GM18867 (cell line): Measurements from ENCODE around the gene MYOCOS.

Experiments
- ATAC-seq: cut with Tn5 transposase; IDR thresholded peaks from one replicate; pipeline ENCODE4 v1.9.1; 2021; ENCODE audit warnings: mild to moderate bottlenecking, moderate library complexity; ENCODE audit not compliant: unreplicated experiment

MYOCOS gene

DNA sequence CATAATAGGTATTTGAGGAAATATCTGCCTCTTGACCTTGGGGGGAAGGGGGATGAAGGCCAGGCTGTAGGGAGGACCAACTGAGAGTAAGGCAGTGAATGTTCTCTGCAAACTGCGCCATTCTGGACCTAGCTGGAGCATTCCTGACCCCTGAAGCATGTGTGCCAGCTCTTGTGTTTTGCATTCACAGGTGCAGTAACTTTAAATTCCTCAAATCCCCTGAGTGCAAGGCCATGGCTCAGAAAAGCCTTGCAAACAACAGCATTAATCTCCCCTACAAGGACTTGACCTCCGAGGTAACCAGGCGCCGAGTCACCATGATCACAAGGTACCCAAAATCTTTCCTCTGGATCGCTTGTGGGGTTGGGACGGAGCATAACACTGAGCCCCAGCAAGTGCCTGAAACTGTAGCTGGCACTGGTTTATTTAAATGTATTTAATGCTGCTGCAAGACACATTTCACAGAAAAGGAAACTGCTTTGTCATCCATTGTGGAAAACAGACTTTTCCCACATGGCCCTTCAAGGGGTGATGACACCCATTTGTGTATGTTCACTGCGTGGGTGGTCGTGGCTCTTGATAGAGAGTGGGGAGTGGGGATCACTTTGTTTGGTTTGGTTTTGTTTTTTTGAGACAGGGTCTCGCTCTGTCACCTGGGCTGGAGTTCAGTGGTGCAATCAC, 1.7 kb downstream of the MYOCOS start:
- ATAC-seq, result no peak

DNA sequence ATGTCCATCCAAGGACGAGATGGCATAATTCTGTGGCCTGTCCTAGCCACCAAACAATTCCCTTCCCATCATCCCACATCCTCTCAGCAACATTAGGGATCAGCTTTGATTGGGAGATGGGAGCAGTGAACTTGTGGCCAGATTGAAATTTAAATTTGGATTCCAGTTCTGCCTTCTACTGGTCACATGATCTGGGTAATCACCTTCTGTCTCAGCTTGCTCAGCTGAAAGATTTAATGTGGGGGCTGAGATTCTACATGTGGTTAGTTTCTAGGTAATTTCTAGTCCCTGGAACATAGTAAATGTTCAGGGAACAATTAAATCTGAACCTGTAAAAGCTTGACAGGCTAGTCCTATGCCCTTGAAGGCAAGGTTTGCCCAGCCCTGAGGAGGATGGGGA, 3.2 kb downstream of the MYOCOS start:
- no peak for ATAC-seq

DNA sequence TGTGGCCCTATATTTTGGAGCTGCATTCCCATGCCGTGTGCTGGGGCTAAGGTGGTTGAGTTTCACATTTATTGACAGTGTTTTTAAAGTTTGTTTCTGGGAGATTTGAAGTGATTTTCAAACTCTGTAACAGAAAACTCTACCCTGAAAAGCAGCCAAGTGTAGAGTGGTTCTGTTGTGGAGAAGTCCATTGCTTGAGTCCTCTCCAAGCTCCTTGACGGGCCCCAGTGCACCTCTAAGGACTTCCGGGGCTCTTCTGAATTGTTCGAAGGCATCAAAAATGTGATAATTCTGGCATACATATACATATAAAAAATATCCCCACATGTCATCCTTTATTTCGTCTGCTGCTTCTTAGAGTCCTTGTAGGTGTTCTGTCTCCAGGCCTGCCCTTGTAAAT, 5.0 kb downstream of the MYOCOS start:
- ATAC-seq, result no peak

DNA sequence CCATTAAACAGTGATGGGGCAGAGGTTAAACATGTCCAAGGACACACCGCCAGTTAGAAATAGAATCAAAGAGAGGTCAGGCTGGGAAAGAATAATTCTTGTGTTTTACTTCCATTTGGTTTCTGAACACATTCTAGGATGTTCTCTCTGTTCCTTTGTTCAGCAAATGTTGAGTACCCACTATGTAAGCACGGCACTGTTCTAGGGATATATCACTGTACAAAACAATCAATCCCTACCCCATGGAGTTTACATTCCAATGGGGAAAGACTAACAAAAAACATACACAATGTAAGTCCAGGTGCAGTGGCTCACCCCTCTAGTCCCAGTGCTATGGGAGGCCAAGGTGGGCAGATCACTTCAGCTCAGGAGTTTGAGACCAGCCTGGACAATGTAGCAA, 6.2 kb downstream of the MYOCOS start:
- ATAC-seq, result no peak

DNA sequence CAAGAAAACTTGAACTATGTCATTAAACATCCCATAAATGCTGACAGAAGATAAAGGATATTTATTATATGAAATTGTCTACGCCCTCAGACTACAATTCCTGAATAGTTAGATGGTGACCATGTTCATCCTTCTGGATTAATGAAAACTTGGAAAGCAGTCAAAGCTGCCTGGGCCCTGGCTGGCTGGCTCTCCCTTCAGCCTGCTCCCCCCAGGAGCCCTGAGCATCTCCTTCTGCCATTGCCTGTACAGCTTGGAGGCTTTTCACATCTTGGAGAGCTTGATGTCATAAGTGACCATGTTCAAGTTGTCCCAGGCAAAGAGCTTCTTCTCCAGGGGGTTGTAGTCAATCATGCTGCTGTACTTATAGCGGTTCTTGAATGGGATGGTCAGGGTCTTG, 13.6 kb downstream of the MYOCOS start:
- no peak for ATAC-seq

DNA sequence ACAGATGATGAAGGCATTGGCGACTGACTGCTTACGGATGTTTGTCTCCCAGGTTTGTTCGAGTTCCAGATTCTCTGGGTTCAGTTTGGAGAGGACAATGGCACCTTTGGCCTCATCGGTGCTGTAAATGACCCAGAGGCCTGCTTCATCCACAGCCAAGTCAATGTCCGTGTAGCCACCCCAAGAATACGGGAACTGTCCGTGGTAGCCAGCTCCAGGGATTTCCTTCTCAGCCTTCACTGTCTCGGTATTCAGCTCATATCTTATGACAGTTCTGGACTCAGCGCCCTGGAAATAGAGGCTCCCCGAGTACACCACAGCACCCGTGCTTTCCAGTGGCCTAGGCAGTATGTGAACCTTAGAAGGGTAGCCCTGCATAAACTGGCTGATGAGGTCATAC, 14.1 kb downstream of the MYOCOS start:
- ATAC-seq, result no peak

DNA sequence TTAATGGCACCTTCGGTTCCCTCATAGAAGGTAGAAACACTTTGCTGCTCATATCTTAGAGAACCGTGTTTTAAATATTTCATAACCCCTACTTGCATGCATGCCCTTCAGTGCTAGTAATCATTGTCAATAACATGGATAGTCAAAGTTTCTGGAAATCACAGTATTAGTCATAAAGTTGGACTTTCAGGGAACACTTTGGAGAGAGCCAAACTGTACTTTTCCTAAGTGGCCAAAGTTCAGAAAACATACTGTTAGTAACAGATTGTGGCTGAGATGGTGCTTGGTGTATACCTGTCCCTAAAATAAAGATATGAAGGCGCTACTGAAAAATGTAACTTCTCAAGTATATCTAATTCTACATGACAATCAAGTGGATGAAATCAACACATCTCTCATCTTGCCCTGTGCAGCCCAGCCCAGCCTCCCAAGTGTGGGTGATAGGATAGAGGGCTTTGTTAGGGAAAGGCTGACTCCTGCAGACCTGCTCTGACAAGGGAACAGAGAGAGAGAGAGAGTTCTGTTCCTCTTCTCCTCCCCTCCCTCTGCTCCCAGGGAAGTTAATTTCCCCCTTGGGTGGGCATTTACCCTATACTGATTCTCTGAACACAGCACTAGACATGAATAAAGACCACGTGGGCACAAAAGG, 16.0 kb downstream of the MYOCOS start:
- no peak for ATAC-seq

DNA sequence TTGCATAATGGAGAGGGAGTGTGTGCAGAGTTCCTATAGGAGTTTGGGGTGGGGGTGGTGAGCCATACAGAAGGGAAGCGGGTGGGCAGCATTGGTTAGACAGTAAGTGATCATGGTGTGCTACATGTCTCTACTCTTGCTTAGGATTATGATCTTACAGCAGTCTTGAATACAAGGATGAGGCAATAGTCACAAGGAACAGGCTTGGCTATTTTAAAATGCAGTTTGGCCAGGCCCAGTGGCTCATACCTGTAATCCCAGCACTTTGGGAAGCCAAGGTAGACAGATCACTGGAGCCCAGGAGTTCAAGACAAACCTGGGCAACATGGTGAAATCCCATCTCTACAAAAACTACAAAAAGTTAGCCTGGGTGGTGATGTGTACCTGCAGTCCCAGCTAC, 18.2 kb downstream of the MYOCOS start:
- no peak for ATAC-seq

DNA sequence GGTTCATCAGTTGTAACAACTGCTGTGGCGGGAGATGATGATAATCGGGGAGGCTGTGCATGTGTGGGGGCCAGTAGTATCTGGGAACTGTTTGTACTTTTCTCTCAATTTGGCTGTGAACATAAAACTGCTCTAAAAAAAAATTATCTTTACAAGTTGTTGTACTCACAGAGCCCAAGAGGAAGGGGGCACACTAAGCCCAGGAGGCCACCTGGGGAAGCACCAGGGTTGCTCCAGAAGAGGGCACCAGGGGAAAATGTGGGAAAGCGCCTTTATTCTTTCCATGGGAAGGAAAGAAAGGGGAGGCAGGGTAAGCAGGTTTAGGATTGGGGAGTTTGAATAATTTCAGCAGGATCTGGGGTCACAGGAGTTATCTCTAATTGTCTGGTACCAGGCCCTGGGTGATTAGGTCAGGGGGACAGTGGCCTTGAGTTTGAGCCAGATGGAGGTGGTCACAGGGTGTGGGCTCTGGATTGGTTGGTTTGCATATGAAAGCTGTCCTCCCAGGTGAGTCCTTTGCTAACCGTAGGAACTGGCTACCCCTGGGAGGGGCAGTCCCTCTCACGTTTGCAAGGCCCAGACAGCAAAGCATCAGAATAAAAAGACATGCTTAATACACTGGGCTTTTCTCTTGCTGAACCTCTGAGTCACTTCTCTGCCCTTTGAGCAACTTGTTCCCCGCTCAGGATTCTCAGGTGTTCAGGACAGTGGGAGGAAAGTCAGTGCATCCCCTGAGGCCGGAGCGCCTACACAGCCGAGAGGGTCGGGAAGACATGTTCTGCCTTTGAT, 19.2 kb downstream of the MYOCOS start:
- ATAC-seq, result no peak

DNA sequence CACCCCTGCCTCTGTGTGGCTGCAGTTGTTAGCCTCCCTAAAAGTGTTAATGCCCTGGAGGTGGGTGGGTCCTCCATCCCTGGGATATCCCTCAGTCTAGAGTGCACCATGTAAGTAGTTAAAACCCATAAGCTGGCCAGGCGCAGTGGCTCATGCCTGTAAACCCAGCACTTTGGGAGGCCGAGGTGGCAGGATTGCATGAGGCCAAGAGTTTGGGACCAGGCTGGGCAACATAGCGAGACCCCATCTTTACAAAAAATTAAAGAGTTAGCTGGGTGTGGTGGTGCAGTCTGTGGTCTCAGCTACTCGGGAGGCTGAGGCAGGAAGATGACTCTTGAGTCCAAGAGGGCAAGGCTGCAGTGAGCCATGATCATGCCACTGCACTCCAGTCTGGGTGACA, 20.2 kb downstream of the MYOCOS start:
- ATAC-seq, result no peak

DNA sequence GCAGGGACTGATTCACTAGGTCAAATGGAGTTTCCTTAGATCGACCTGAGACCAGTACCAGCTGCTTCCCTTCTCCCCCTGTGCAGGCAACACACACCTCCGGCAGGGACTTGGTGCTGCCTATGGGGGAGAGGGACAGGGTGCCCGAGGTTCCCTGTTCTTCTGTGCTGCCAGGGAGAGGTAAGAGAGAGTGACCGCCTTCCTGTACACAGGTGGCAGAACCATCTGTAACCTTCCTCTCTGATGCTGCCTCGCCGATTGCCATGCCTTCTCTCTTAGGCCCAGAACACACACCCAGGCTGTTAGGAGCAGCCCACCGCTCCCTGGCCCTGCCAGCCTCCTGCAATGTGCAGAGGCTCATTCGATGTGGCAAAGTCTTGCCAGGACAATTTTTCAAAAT, 21.1 kb downstream of the MYOCOS start:
- ATAC-seq, result no peak

DNA sequence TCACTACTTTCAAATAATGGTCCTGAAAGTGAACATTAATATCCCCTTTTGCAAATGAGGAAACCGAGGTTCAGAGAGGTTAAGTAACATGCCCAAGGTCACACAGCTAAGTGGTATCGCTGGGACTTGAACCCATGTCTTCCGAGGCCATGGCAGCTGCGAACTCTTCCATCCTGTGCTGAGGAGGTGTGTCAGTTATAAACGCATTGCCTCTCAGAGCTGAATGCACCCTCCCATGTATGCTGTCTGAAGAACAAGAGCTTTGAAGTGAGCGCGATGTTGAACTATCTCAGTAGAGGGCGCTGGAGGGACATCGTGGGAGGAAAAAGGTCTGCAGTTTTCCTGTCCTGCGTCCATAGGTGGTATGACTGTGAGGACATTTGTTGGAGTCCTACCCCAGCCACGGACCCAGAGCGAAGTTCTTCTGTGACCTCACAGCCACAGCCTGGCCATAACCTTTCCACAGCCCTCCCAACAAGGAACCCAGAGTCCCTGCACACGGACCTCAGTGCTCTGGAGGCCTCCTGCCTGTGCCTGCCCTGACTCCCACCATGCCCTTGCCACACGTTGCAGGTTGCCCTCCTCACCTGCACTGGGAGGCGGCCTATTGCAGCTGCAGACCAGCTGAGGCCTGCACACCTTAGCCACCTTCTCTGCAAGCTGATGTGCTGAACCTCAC, 22.9 kb downstream of the MYOCOS start:
- ATAC-seq, result peak; percentile 79

DNA sequence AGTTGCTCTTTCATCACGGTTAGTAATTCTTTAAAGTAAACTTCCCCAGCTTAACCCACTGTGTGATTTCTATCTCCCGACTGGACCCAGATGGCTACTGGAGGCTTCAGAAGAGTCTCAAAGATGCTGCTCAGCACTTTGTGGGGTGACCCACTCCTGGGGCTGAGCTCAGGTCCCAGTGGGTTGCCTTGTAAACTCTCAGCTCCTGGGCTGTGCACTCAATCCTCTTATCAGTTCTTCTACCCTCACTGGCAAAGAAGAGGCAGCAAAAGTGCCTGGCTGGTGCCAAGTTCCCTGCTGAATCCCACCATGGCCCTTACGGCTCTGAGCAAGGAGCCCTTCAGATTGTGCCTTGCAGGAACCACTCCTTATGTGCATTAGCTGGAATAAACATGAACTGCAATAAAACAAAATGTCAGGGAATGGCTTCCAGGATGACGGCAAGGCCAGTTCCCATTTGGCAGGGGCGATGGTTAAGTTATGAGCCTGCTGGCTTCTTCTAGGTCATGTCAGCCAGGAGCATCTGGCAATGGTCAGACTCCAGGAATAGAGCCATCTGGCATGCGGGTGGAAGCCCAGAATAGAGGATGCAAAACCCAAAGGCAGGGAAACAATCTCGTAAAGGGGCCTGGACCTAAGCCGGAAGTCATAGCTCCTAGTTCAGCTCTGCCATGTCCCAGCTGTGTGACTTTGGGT, 23.7 kb downstream of the MYOCOS start:
- ATAC-seq, result no peak

DNA sequence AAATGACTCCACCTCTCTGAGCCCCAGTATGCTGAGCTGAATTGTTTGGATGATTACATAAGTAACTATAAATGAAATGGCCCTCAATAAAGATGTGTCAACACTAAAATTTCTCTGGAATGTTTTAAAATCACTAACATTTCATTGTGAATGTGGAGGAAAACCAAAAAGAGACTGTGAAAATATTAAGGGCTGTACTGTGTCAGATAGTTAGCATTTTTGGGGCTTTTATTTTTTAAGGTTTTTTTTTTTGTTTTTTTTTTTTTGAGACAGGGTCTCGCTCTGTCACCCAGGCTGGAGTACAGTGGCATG, 24.2 kb downstream of the MYOCOS start:
- no peak for ATAC-seq

DNA sequence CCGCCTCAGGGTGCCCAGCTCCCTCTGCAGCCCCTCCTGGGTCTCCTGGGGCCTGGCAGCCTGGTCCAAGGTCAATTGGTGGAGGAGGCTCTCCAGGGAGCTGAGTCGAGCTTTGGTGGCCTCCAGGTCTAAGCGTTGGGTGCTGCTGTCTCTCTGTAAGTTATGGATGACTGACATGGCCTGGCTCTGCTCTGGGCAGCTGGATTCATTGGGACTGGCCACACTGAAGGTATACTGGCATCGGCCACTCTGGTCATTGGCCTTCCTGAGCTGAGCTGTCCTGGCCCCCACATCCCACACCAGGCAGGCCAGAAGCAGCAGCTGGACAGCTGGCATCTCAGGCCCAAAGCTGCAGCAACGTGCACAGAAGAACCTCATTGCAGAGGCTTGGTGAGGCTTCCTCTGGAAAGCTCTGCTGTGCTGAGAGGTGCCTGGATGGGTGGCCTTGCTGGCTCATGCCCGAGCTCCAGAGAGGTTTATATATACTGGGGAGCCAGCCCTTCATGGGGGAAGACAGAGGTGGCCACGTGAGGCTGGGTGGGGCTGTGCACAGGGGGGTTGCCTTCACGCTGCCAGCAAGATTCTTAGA, 30.3 kb downstream of the MYOCOS start, which contains the start of gene MYOC:
Gene MYOC, minus strand, starts transcription at position 455 of the 589 bp plus-strand sequence. Its CDS starts 77 bp downstream, at position 378.
- no peak for ATAC-seq

DNA sequence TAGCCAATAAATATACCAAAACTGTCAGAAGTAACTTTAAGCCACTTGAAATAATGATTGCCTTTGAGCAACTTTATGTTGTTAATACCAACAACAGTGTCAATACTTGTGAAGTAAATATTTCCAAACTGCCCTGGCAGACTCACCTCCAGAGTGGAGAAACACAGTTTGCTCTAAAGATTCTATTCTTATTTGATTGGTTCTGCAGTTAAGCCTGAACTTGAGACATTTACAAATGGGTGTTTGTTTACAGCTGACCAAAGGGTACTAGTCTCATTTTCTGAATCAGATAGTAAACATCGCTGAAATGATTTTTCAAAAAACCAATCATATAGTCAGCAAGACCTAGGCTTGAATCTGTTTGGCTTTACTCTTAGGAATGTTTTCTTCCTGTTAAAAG, 31.8 kb downstream of the MYOCOS start:
- no peak for ATAC-seq

DNA sequence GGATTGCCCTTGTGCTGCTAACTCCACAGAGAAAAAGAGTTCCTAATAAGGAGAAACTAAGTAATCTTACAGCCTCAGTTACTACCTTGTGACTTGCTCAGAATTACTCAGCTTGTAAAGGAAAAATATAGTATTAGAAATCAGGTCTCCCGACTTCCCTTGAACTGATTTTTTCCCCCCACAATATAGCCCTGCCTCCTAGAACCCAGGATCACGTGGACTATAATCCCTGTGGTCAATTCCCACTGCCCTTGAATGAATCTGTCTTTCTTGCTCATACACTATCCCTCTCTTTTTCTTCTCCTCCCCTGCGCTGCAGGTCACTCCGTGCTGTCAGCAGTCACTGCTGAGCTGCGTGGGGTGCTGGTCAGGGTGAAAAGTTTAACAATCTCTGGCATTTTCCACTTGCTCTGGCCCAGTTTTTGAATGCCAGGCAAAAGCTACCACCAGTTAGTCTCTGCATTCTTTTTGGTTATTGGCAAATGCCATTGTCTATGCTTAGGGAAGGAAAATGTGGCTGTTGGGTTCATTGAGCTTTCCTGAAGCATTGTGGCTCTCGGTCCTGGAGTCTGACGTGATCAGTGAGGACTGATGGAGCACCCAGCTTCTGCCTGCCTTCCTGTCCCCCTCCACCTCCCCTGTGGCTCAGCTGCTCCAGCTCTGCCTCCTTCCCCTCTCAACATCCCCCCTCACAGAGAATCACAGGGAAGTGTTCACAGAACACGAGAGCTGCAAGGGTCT, 32.3 kb downstream of the MYOCOS start:
- ATAC-seq, result no peak

DNA sequence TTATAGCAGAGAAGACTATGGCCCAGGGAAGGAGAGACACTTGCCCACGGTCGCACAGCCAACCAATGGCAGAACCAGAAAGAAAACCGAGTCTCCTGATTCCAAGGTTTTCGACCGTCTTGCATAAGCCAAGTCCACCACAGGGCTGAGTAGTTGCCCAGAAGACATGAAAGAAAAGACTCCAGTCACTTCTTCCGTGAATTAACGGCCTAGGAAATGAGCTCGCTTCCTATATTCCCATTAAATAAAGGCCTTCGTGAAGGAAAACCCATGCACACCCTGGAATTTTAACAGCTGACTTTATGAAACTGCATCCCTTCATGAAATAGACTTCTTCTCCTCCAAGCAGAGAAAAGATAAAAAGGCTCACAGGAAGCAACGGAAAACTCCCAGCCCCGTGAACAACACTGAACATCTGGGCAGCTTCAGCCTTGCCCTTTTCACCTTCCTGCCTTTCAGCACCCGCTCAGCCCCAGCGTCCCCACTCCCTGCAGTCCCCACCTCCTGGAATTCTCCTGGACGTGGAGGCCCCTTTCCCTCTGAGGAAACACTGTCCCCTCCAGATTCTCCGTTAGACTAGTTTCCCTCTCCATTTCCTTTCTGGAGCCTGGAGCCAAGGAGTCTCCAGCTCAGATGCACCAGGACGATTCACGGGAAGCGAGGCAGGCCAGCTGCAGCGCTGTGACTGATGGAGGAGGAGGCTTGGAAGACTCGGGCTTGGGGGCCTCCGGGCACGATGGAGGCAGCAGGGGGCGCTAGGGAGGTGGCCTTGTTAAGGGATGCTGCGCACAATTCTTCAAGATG, 33.1 kb downstream of the MYOCOS start:
- peak; percentile 90 for ATAC-seq

DNA sequence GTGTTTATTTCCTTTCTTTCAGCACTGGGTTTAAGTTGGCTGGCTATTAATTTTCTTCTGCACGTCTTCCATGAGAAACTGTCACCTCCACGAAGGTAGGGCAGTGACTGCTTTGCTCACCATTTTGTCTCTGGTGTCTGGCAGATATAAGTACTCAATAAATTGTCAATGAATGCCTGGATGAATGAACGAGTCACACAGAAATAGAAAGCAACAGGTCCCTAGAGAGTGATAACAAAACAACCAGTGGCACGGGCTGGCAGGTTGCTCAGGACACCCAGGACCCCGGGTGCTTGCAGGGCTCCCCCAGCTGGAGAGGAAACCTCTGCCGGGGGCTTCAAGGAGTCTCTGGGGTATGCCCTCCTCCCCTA, 33.7 kb downstream of the MYOCOS start:
- ATAC-seq, result peak; percentile 13
